NOMO-1 (cell line): ENCODE measurements around the gene CDSN.
A peak's percentile ranks its signal among the peaks of the same experiment; 100 is the strongest.
"Not testable (repeated sequence)": the region's sequence is repeated elsewhere in the genome, so short reads cannot be mapped to it uniquely, and the experiment has no call there.

Experiments used
- DNase-seq, 2 experiments: peaks; one replicate each; lab custom pipeline; 2025; ENCODE audit not compliant: unreplicated experiment in 2 of 2; lab: John Stamatoyannopoulos, UW

Gene CDSN

GRCh38 chr6:31087494-31088089 lies 32.7 kb downstream of the CDSN start:
- peak; percentile 72 to 74 for DNase-seq

- no peak for DNase-seq
These were observed 33.3 kb downstream of the CDSN start for GRCh38 chr6:31086788-31087440.

GRCh38 chr6:31083742-31084354 lies 36.4 kb downstream of the CDSN start:
- peak in 1 of 2 experiments; percentile 58 for DNase-seq

GRCh38 chr6:31081872-31082271 lies 38.4 kb downstream of the CDSN start:
- DNase-seq = no peak

- peak in 1 of 2 experiments; percentile 74 for DNase-seq
These were observed 40.5 kb downstream of the CDSN start for GRCh38 chr6:31079656-31080261.

- DNase-seq = no peak
These were observed 43.6 kb downstream of the CDSN start for GRCh38 chr6:31076611-31077010.

GRCh38 chr6:31075528-31075927 lies 44.7 kb downstream of the CDSN start:
- no peak for DNase-seq

GRCh38 chr6:31074401-31074800 lies 45.8 kb downstream of the CDSN start:
- no peak for DNase-seq

- DNase-seq = no peak
These were observed 49.5 kb downstream of the CDSN start for GRCh38 chr6:31070711-31071197.

GRCh38 chr6:31068669-31069340 lies 51.4 kb downstream of the CDSN start:
- DNase-seq = peak; percentile 52 to 73

GRCh38 chr6:31067891-31068668 lies 52.2 kb downstream of the CDSN start:
- DNase-seq = not testable (repeated sequence)

- DNase-seq = not testable (repeated sequence)
These were observed 53.2 kb downstream of the CDSN start for GRCh38 chr6:31067028-31067427.

- no peak for DNase-seq
These were observed 54.7 kb downstream of the CDSN start for GRCh38 chr6:31065556-31065955.
